ENCODE results near the gene CLEC1A. TPM values are rescaled to one million over a fixed set of nuclear protein-coding genes. Genes with fewer than 3 reads are reported as not detected.

Gene CLEC1A
- polyA plus RNA-seq, 1 donor from 2014 or later, result not detected

DNA sequence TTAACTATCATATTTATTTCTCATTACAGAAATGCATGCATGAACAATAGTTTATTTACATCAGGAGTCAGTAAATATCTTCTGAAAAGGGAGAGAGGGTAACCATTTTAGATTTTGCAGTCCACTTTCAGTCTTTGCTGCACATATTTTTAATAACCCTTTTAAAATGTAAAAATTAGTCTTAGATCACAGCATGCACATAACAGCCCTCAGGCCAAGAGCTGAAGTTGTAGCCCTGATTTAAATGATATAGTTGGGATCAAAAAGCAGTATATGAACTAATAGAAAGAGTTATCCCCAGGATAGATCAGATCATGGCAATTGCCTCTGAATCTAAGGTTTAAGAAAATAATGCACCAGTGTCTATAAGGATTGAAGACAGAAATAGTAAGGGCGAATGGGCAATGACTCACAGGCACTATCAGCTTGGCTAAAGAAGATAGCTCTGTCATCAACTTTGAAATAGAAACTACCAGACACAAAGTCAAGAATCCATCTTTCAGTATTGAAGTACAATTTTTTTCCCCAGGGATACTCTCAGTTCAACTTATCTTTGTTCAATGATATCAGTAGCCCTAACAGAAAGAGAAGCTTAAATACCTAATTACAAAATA, 44.3 kb upstream of the CLEC1A start:
- H3K9ac ChIP-seq (ENCODE audit: low read length), result no peak overlapping the region
- no peak for TF ChIP-seq MXI1 (conservative IDR thresholded peaks at IDR 0.05; ENCODE audit: poor library complexity, severe bottlenecking)
- TF ChIP-seq EP300 (conservative IDR thresholded peaks at IDR 0.05; ENCODE audit: poor library complexity, severe bottlenecking), result no peak
- no peak for TF ChIP-seq TAF1 (IDR thresholded peaks at IDR 0.05; ENCODE audit: low read depth)
- no peak for TF ChIP-seq RAD21 (conservative IDR thresholded peaks at IDR 0.05)
- TF ChIP-seq, protein P1, sequence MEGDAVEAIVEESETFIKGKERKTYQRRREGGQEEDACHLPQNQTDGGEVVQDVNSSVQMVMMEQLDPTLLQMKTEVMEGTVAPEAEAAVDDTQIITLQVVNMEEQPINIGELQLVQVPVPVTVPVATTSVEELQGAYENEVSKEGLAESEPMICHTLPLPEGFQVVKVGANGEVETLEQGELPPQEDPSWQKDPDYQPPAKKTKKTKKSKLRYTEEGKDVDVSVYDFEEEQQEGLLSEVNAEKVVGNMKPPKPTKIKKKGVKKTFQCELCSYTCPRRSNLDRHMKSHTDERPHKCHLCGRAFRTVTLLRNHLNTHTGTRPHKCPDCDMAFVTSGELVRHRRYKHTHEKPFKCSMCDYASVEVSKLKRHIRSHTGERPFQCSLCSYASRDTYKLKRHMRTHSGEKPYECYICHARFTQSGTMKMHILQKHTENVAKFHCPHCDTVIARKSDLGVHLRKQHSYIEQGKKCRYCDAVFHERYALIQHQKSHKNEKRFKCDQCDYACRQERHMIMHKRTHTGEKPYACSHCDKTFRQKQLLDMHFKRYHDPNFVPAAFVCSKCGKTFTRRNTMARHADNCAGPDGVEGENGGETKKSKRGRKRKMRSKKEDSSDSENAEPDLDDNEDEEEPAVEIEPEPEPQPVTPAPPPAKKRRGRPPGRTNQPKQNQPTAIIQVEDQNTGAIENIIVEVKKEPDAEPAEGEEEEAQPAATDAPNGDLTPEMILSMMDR (IDR thresholded peaks at IDR 0.05; ENCODE audit: poor library complexity, severe bottlenecking), result no peak
- TF ChIP-seq, protein P2, sequence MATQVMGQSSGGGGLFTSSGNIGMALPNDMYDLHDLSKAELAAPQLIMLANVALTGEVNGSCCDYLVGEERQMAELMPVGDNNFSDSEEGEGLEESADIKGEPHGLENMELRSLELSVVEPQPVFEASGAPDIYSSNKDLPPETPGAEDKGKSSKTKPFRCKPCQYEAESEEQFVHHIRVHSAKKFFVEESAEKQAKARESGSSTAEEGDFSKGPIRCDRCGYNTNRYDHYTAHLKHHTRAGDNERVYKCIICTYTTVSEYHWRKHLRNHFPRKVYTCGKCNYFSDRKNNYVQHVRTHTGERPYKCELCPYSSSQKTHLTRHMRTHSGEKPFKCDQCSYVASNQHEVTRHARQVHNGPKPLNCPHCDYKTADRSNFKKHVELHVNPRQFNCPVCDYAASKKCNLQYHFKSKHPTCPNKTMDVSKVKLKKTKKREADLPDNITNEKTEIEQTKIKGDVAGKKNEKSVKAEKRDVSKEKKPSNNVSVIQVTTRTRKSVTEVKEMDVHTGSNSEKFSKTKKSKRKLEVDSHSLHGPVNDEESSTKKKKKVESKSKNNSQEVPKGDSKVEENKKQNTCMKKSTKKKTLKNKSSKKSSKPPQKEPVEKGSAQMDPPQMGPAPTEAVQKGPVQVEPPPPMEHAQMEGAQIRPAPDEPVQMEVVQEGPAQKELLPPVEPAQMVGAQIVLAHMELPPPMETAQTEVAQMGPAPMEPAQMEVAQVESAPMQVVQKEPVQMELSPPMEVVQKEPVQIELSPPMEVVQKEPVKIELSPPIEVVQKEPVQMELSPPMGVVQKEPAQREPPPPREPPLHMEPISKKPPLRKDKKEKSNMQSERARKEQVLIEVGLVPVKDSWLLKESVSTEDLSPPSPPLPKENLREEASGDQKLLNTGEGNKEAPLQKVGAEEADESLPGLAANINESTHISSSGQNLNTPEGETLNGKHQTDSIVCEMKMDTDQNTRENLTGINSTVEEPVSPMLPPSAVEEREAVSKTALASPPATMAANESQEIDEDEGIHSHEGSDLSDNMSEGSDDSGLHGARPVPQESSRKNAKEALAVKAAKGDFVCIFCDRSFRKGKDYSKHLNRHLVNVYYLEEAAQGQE (IDR thresholded peaks at IDR 0.05; ENCODE audit: borderline replicate concordance), result no peak
- TF ChIP-seq POLR2AphosphoS5 (IDR thresholded peaks at IDR 0.05), result no peak
- TF ChIP-seq SMC3 (conservative IDR thresholded peaks at IDR 0.05; ENCODE audit: poor library complexity), result no peak
- no peak for TF ChIP-seq EZH2 (IDR thresholded peaks at IDR 0.05; ENCODE audit: borderline replicate concordance, insufficient read depth, low read length, poor library complexity, severe bottlenecking)

DNA sequence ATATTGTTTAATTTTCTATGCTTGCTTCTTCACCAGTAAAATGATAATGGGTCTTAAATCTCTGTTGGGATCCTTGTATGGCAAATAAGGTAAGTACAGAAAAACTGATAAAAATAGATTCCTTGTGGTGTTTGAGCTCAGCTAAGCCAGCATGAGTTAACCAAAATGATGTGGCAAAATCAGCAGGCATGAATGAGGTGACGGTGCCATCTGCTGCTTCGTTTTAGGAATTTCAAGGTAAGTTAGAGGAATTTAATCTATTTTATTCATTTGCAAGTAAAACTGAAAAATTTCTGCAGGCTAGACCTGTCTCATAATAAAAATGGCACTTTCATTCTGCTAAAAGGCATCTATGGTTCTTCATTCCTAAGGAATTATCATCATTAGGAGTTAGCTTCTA, 41.2 kb upstream of the CLEC1A start:
- Histone ChIP-seq H3K9me3 (ENCODE audit: low read length) (no peaks in the 10 kb centered on the region), H3K27ac (ENCODE audit: low read length) (no peak overlapping the region), H2AFZ (ENCODE audit: low read depth, low read length) (no peak overlapping the region), H3K9me2 (ENCODE audit: insufficient read depth, low read length) (no peaks in the 10 kb centered on the region), H3F3A (ENCODE audit: insufficient read depth, low read length, poor library complexity, severe bottlenecking) (no peaks in the 10 kb centered on the region), H3K36me3 (ENCODE audit: insufficient read depth, low read length) (no peaks in the 10 kb centered on the region), H3K4me2 (ENCODE audit: low read length) (no peak overlapping the region), H3K27me3 (ENCODE audit: insufficient read depth, low read depth, low read length) (no peaks in the 10 kb centered on the region), H3K79me2 (replicated peaks; ENCODE audit: insufficient read depth, low read length) (no peaks in the 10 kb centered on the region), H3K9ac (ENCODE audit: low read length) (no peak overlapping the region), H4K20me1 (ENCODE audit: insufficient read depth) (no peaks in the 10 kb centered on the region), H3K4me3 (ENCODE audit: low read length) (no peak overlapping the region)
- no peak for TF ChIP-seq EP300 (conservative IDR thresholded peaks at IDR 0.05; ENCODE audit: poor library complexity, severe bottlenecking)
- TF ChIP-seq, protein P1 (IDR thresholded peaks at IDR 0.05; ENCODE audit: poor library complexity, severe bottlenecking), result peak; percentile 94
- peak; percentile 97 for TF ChIP-seq RAD21 (conservative IDR thresholded peaks at IDR 0.05)
- TF ChIP-seq SMC3 (conservative IDR thresholded peaks at IDR 0.05; ENCODE audit: poor library complexity), result peak; percentile 99
- TF ChIP-seq, protein P2 (IDR thresholded peaks at IDR 0.05; ENCODE audit: borderline replicate concordance), result no peak

More for the DNA sequence above, 44.3 kb upstream of the CLEC1A start:
- Histone ChIP-seq H4K20me1 (ENCODE audit: insufficient read depth) (no peaks in the 10 kb centered on the region), H3K4me3 (ENCODE audit: low read length) (no peak overlapping the region), H3K27me3 (ENCODE audit: insufficient read depth, low read depth, low read length) (no peaks in the 10 kb centered on the region), H3K9me3 (ENCODE audit: low read length) (peaks cover 2% of the 10 kb centered on the region), H3K4me2 (ENCODE audit: low read length) (no peak overlapping the region), H3K36me3 (ENCODE audit: insufficient read depth, low read length) (no peaks in the 10 kb centered on the region), H3K79me2 (replicated peaks; ENCODE audit: insufficient read depth, low read length) (no peaks in the 10 kb centered on the region), H3K27ac (ENCODE audit: low read length) (no peak overlapping the region), H3F3A (ENCODE audit: insufficient read depth, low read length, poor library complexity, severe bottlenecking) (no peaks in the 10 kb centered on the region), H2AFZ (ENCODE audit: low read depth, low read length) (no peak overlapping the region), H3K9me2 (ENCODE audit: insufficient read depth, low read length) (no peaks in the 10 kb centered on the region)
